ENCODE data around the gene CMTM5.

CMTM5 gene

DNA sequence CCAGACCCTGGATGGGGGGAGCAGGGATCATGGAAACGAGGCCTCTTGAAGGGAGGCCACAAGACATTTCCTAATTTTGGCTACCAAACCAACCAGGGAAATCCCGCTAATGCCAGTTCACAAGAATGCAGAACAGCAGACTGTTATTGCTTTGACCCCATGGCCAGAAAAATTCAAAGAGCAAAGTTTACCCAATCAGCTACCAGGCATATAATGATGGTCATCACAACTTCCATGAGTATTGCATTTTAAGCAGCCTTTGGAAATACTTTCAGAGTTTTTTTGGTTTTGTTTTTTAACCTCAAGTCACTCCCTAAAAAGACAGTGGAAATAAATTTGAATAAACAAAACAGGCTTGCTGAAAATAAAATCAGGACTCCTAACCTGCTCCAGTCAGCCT, 4.3 kb upstream of the CMTM5 start, which contains the start of gene IL25:
Gene IL25 (plus strand): TSS at position 301 of the 400 bp plus-strand sequence.
- DNase-seq (ENCODE audit: low read depth), result no peak
- TF ChIP-seq, protein P1, sequence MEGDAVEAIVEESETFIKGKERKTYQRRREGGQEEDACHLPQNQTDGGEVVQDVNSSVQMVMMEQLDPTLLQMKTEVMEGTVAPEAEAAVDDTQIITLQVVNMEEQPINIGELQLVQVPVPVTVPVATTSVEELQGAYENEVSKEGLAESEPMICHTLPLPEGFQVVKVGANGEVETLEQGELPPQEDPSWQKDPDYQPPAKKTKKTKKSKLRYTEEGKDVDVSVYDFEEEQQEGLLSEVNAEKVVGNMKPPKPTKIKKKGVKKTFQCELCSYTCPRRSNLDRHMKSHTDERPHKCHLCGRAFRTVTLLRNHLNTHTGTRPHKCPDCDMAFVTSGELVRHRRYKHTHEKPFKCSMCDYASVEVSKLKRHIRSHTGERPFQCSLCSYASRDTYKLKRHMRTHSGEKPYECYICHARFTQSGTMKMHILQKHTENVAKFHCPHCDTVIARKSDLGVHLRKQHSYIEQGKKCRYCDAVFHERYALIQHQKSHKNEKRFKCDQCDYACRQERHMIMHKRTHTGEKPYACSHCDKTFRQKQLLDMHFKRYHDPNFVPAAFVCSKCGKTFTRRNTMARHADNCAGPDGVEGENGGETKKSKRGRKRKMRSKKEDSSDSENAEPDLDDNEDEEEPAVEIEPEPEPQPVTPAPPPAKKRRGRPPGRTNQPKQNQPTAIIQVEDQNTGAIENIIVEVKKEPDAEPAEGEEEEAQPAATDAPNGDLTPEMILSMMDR (conservative IDR thresholded peaks at IDR 0.05; ENCODE audit: low read length), result no peak
- no peak within 1 kb of the TSS for H3K4me3 ChIP-seq (ENCODE audit: low read length)

DNA sequence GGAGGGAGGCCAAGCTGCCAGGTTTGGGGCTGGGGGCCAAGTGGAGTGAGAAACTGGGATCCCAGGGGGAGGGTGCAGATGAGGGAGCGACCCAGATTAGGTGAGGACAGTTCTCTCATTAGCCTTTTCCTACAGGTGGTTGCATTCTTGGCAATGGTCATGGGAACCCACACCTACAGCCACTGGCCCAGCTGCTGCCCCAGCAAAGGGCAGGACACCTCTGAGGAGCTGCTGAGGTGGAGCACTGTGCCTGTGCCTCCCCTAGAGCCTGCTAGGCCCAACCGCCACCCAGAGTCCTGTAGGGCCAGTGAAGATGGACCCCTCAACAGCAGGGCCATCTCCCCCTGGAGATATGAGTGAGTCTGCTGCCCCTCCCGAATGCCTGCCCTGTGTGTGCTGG, 3.8 kb upstream of the CMTM5 start:
- no peak for DNase-seq (ENCODE audit: low read depth)
- H3K4me3 ChIP-seq (ENCODE audit: low read length), result no peak overlapping the region
- TF ChIP-seq, protein P1 (conservative IDR thresholded peaks at IDR 0.05; ENCODE audit: low read length), result no peak

DNA sequence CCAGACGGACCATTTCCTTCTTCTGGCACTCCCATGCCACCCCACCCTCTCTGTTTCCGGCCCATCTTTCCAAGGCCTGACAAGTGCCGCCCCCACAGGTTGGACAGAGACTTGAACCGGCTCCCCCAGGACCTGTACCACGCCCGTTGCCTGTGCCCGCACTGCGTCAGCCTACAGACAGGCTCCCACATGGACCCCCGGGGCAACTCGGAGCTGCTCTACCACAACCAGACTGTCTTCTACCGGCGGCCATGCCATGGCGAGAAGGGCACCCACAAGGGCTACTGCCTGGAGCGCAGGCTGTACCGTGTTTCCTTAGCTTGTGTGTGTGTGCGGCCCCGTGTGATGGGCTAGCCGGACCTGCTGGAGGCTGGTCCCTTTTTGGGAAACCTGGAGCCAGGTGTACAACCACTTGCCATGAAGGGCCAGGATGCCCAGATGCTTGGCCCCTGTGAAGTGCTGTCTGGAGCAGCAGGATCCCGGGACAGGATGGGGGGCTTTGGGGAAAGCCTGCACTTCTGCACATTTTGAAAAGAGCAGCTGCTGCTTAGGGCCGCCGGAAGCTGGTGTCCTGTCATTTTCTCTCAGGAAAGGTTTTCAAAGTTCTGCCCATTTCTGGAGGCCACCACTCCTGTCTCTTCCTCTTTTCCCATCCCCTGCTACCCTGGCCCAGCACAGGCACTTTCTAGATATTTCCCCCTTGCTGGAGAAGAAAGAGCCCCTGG, 1.2 kb upstream of the CMTM5 start:
- no peak overlapping the region for H3K4me3 ChIP-seq (ENCODE audit: low read length)
- TF ChIP-seq, protein P1 (conservative IDR thresholded peaks at IDR 0.05; ENCODE audit: low read length), result no peak
- no peak for DNase-seq (ENCODE audit: low read depth)

DNA sequence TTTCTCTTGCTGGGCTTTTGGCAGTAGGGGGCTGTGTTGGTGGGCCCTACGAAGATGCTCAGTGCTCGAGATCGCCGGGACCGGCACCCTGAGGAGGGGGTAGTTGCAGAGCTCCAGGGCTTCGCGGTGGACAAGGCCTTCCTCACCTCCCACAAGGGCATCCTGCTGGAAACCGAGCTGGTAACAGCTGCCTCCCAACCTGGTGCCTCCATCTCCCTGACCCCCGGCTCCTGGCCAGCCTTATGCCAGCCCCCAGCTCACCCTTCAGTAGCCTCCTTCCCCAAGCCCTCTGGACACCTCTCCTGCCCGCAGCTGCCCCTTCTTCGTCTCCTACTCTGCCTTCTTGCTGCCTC, 328 bp downstream of the CMTM5 start:
- TF ChIP-seq, protein P1 (conservative IDR thresholded peaks at IDR 0.05; ENCODE audit: low read length), result no peak
- no peak overlapping the region for H3K4me3 ChIP-seq (ENCODE audit: low read length)
- no peak for DNase-seq (ENCODE audit: low read depth)

DNA sequence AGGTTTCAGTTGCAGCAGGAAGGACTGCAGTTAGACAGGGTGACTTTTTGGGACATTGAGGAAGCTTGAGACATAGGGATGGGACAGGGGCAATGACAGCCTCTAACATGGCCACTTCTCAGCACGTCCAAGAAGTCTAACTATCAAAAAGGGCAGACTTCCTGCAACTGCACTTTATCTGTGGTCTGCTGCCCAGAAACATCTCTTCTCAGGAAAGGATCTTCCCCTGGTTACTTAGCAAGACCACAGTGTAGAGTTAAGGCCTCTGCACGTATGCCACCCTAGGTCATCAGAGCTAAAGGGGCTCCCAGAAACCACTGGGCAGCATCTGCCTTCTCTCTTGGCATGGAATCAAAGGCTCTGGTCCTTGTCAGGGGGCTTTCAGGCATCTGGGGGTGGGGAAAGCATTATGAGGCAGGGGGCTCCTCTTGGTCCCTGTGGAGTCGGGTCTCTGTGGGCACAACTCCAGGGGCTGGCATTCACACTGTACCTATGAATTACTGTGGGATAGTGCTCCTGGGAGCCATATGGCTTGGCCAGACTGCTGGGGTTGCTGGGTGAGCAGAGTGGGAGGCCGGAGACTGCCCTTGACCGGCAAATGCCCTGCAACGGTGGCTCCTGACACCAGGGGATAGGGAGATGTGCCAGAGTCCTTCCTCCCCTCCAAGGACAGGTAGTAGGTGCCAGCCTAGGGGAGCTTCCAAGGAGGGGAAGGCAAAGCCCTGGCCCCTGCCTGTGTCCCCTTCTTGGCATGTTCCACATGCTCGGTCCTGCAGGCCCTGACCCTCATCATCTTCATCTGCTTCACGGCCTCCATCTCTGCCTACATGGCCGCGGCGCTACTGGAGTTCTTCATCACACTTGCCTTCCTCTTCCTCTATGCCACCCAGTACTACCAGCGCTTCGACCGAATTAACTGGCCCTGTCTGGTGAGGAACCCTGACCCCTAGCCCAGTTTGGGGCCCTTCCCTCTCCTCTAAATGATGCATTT, 1.0 kb downstream of the CMTM5 start:
- TF ChIP-seq, protein P1 (conservative IDR thresholded peaks at IDR 0.05; ENCODE audit: low read length), result no peak
- no peak overlapping the region for H3K4me3 ChIP-seq (ENCODE audit: low read length)
- no peak for DNase-seq (ENCODE audit: low read depth)

DNA sequence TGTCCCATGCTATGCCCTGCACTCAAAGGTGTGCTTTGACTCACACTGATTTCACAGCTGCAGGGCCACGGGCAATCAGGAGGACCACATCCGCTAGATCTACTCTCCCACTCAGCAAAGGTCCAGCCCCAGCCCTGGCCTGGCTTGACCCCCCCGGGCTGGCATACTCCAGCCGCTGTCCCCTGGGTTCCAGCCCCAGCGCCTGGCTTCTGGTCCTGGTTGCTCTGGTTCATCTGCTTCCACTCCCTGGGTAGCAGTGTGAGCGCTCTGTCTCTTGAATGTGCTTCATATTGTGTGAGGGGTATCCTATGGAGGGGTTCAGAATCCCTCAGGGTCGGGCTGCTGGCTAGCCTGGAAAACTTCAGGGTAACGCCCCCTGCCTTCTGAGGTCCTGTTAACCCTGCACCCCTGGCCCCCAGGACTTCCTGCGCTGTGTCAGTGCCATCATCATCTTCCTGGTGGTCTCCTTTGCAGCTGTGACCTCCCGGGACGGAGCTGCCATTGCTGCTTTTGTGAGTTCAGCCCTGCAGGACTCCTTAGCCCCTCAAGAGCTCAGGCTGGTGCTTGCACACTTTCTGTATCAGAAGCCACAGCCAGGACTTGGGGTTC, 1.9 kb downstream of the CMTM5 start:
- TF ChIP-seq, protein P1 (conservative IDR thresholded peaks at IDR 0.05; ENCODE audit: low read length), result no peak

More for the DNA sequence above, 1.9 kb downstream of the CMTM5 start:
- no peak for DNase-seq (ENCODE audit: low read depth)
- no peak overlapping the region for H3K4me3 ChIP-seq (ENCODE audit: low read length)

Measured in AG10803 (cell line).